Amniotic stem cell (primary cell): ENCODE measurements around the gene ATXN1.
"Not testable (repeated sequence)": the region's sequence is repeated elsewhere in the genome, so short reads cannot be mapped to it uniquely, and the experiment has no call there.

Experiments
- DNase-seq: peaks from one replicate; lab custom pipeline; 2025; lab: John Stamatoyannopoulos, UW

Gene ATXN1

GRCh38 chr6:16644540-16645250 lies 116.6 kb downstream of the ATXN1 start:
- DNase-seq: no peak

- DNase-seq: peak; percentile 53
Observed at GRCh38 chr6:16639684-16640480, 121.4 kb downstream of the ATXN1 start.

- DNase-seq: no peak
Observed at GRCh38 chr6:16637635-16638034, 123.6 kb downstream of the ATXN1 start.

- no peak for DNase-seq
Observed at GRCh38 chr6:16635810-16636602, 125.3 kb downstream of the ATXN1 start.

- DNase-seq: no peak
Observed at GRCh38 chr6:16635291-16635809, 125.9 kb downstream of the ATXN1 start.

GRCh38 chr6:16634855-16635254 lies 126.4 kb downstream of the ATXN1 start:
- no peak for DNase-seq

- no peak for DNase-seq
Observed at GRCh38 chr6:16633961-16634360, 127.3 kb downstream of the ATXN1 start.

GRCh38 chr6:16633465-16633864 lies 127.8 kb downstream of the ATXN1 start:
- DNase-seq: no peak

- no peak for DNase-seq
Observed at GRCh38 chr6:16632101-16632500, 129.2 kb downstream of the ATXN1 start.

GRCh38 chr6:16630026-16630643 lies 131.1 kb downstream of the ATXN1 start:
- no peak for DNase-seq

GRCh38 chr6:16628580-16628979 lies 132.7 kb downstream of the ATXN1 start:
- DNase-seq: not testable (repeated sequence)

- no peak for DNase-seq
Observed at GRCh38 chr6:16626650-16627049, 134.6 kb downstream of the ATXN1 start.

GRCh38 chr6:16625291-16626265 lies 135.7 kb downstream of the ATXN1 start:
- DNase-seq: no peak

GRCh38 chr6:16624636-16625290 lies 136.5 kb downstream of the ATXN1 start:
- peak; percentile 35 for DNase-seq

GRCh38 chr6:16623731-16624130 lies 137.5 kb downstream of the ATXN1 start:
- DNase-seq: no peak

GRCh38 chr6:16623029-16623653 lies 138.1 kb downstream of the ATXN1 start:
- no peak for DNase-seq

- DNase-seq: no peak
Observed at GRCh38 chr6:16622193-16622592, 139.1 kb downstream of the ATXN1 start.

- DNase-seq: no peak
Observed at GRCh38 chr6:16621002-16621401, 140.3 kb downstream of the ATXN1 start.

- no peak for DNase-seq
Observed at GRCh38 chr6:16619777-16620176, 141.5 kb downstream of the ATXN1 start.

- DNase-seq: no peak
Observed at GRCh38 chr6:16618962-16619361, 142.3 kb downstream of the ATXN1 start.
